Right lobe of liver (tissue), 4 donors: ENCODE data around the gene FILIP1L.

Source experiments
- CTCF ChIP-seq, 4 donors: fragments of 200-600 bp in 3 of 4; fragments of 450-650 bp in 1 of 4; IDR thresholded peaks; one replicate each; pipeline versions ENCODE4 v1.5.1 to v1.8.0; 2016 to 2022; ENCODE audit warnings: antibody characterized with exemption in 4 of 4, mild to moderate bottlenecking in 2 of 4
- POLR2A ChIP-seq: fragments of 450-650 bp; IDR thresholded peaks from one replicate; pipeline ENCODE4 v1.6.1; 2017; ENCODE audit warnings: antibody characterized with exemption, mild to moderate bottlenecking
- donor health status: DM: no; HTN: no; CAD: no.
- donor health status: DM: no; HTN: no; CAD: no.
- donor health status: DM: no; HTN: yes; CAD: no.

GRCh38 chr3:99859825-99860224, 254.5 kb downstream of the FILIP1L start:
- no peak for TF ChIP-seq CTCF (IDR thresholded peaks at IDR 0.05)
- TF ChIP-seq POLR2A, result no peak
